Vagina (tissue), 2 donors: ENCODE measurements around the gene LDB1. TPM values are rescaled to one million over a fixed set of nuclear protein-coding genes. Genes with fewer than 3 reads are reported as not detected.

Experiments used
- DNase-seq, 2 donors: peaks; one replicate each; pipeline ENCODE4 v3.0.0-alpha.2; 2017; ENCODE audit errors: extremely low spot score in 2 of 2
- H3K27ac ChIP-seq: fragments of 200-600 bp; sonication (generic); one replicate; pipeline ENCODE4 v1.5.1; 2019
- H3K27me3 ChIP-seq: fragments of 200-600 bp; sonication (generic); one replicate; pipeline ENCODE4 v1.5.1; 2019
- H3K36me3 ChIP-seq, 2 donors: fragments of 200-600 bp; sonication (generic); one replicate each; pipeline ENCODE4 v1.5.1; 2017 to 2019
- H3K4me1 ChIP-seq: fragments of 200-600 bp; sonication (generic); one replicate; pipeline ENCODE4 v1.5.1; 2019
- H3K4me3 ChIP-seq, 2 donors: fragments of 200-600 bp; sonication (generic); 1 replicate in 1 of 2; 2 replicates in 1 of 2; pipeline ENCODE4 v1.5.1; 2016 to 2019
- H3K9me3 ChIP-seq: fragments of 200-600 bp; sonication (generic); one replicate; pipeline ENCODE4 v1.5.1; 2019
- CTCF ChIP-seq, 3 experiments: fragments of 450-650 bp in 2 of 3; fragments of 200-600 bp in 1 of 3; sonication (generic) in 1 of 3; IDR thresholded peaks; one replicate each; pipeline ENCODE4 v1.5.1; 2017 to 2019; ENCODE audit warnings: antibody characterized with exemption in 3 of 3, mild to moderate bottlenecking in 2 of 3, moderate library complexity in 2 of 3
- POLR2A ChIP-seq, 2 donors: fragments of 450-650 bp; IDR thresholded peaks; one replicate each; pipeline ENCODE4 v1.6.1; 2017; ENCODE audit warnings: antibody characterized with exemption in 2 of 2, mild to moderate bottlenecking in 2 of 2, moderate library complexity in 2 of 2
- POLR2AphosphoS5 ChIP-seq, 2 donors: sonication (generic); formaldehyde crosslinking; IDR thresholded peaks; one replicate each; pipeline ENCODE4 v1.9.0; 2017; ENCODE audit warnings: antibody characterized with exemption in 2 of 2, mild to moderate bottlenecking in 2 of 2, low read depth in 1 of 2; ENCODE audit not compliant: insufficient read depth in 1 of 2
- intact Hi-C: fragments of 100-400 bp; cut with DNase I; formaldehyde crosslinking; loops from one replicate; pipeline ENCODE4 v1.15.1; 2023
- total RNA-seq: library from RNA; depleted of rRNA; stranded (reverse); fragments of >200 nt; gene quantifications from one replicate; pipeline ENCODE4 v1.2.3, GENCODE V29; 2016

LDB1 gene
- total RNA-seq, 1 donor from 2014 or later, result 62.6 TPM

GRCh38 chr10:102106998-102107397 is 13.2 kb downstream of the LDB1 start:
- Histone ChIP-seq H3K4me3 (no peak overlapping the region), H3K27me3 (no peaks in the 10 kb centered on the region), H3K27ac (no peak overlapping the region), H3K9me3 (no peaks in the 10 kb centered on the region), H3K36me3 (peaks cover 5 to 47% of the 10 kb centered on the region in 2 donors), H3K4me1 (peaks cover 11% of the 10 kb centered on the region)
- DNase-seq, result no peak
- TF ChIP-seq POLR2AphosphoS5 (IDR thresholded peaks at IDR 0.05; ENCODE audit: insufficient read depth in 1 of 2, low read depth in 1 of 2) (no peak), CTCF (IDR thresholded peaks at IDR 0.05) (no peak), POLR2A (IDR thresholded peaks at IDR 0.05) (no peak)
- intact Hi-C loops, result no loop called here

- intact Hi-C loops, result no loop called here
Measured at GRCh38 chr10:102102421-102102820, 17.7 kb downstream of the LDB1 start.

GRCh38 chr10:102101152-102101551 is 19.0 kb downstream of the LDB1 start:
- Histone ChIP-seq H3K4me3 (no peak overlapping the region), H3K36me3 (no peaks in the 10 kb centered on the region), H3K9me3 (no peaks in the 10 kb centered on the region), H3K4me1 (no peaks in the 10 kb centered on the region), H3K27me3 (no peaks in the 10 kb centered on the region), H3K27ac (no peak overlapping the region)
- TF ChIP-seq POLR2A (IDR thresholded peaks at IDR 0.05), result no peak
- TF ChIP-seq CTCF (IDR thresholded peaks at IDR 0.05), result no peak
- TF ChIP-seq POLR2AphosphoS5 (IDR thresholded peaks at IDR 0.05; ENCODE audit: insufficient read depth in 1 of 2, low read depth in 1 of 2), result no peak
- no peak for DNase-seq
- intact Hi-C loops, result no loop called here

More at GRCh38 chr10:102102421-102102820, 17.7 kb downstream of the LDB1 start:
- no peak for DNase-seq
- Histone ChIP-seq H3K27ac (no peak overlapping the region), H3K27me3 (no peaks in the 10 kb centered on the region), H3K4me3 (no peak overlapping the region), H3K9me3 (no peaks in the 10 kb centered on the region), H3K36me3 (peaks cover 0 to 7% of the 10 kb centered on the region in 2 donors), H3K4me1 (no peaks in the 10 kb centered on the region)
- TF ChIP-seq POLR2A (IDR thresholded peaks at IDR 0.05), result no peak
- TF ChIP-seq CTCF (IDR thresholded peaks at IDR 0.05), result no peak
- TF ChIP-seq POLR2AphosphoS5 (IDR thresholded peaks at IDR 0.05; ENCODE audit: insufficient read depth in 1 of 2, low read depth in 1 of 2), result no peak

- no peaks in the 10 kb centered on the region for H3K27me3 ChIP-seq
- H3K4me1 ChIP-seq, result no peaks in the 10 kb centered on the region
- intact Hi-C loops, result no loop called here
- TF ChIP-seq CTCF (IDR thresholded peaks at IDR 0.05), result no peak
- TF ChIP-seq POLR2A (IDR thresholded peaks at IDR 0.05), result no peak
- TF ChIP-seq POLR2AphosphoS5 (IDR thresholded peaks at IDR 0.05; ENCODE audit: insufficient read depth in 1 of 2, low read depth in 1 of 2), result no peak
- no peaks in the 10 kb centered on the region for H3K36me3 ChIP-seq
- H3K27ac ChIP-seq, result no peak overlapping the region
- H3K9me3 ChIP-seq, result no peaks in the 10 kb centered on the region
- no peak for DNase-seq
- H3K4me3 ChIP-seq, result no peak overlapping the region
Measured at GRCh38 chr10:102096449-102096848, 23.7 kb downstream of the LDB1 start.

- no peaks in the 10 kb centered on the region for H3K27me3 ChIP-seq
- intact Hi-C loops, result no loop called here
Measured at GRCh38 chr10:102090772-102091171, 29.4 kb downstream of the LDB1 start.

More at GRCh38 chr10:102090772-102091171, 29.4 kb downstream of the LDB1 start:
- Histone ChIP-seq H3K36me3 (no peaks in the 10 kb centered on the region), H3K4me1 (no peaks in the 10 kb centered on the region), H3K4me3 (no peak overlapping the region), H3K27ac (no peak overlapping the region), H3K9me3 (no peaks in the 10 kb centered on the region)
- TF ChIP-seq POLR2A (IDR thresholded peaks at IDR 0.05), result no peak
- no peak for TF ChIP-seq CTCF (IDR thresholded peaks at IDR 0.05)
- TF ChIP-seq POLR2AphosphoS5 (IDR thresholded peaks at IDR 0.05; ENCODE audit: insufficient read depth in 1 of 2, low read depth in 1 of 2), result no peak
- DNase-seq, result no peak
